Astrocyte of the hippocampus (primary cell): ENCODE results near the gene ME3.
A peak's percentile ranks its signal among the peaks of the same experiment; 100 is the strongest.

ENCODE experiments used
- DNase-seq: peaks from one replicate; pipeline ENCODE4 v3.0.0; 2011; ENCODE audit warnings: low read depth, low spot score

ME3 gene

GRCh38 chr11:86515297-86516094, 156.9 kb downstream of the ME3 start:
- DNase-seq = peak; percentile 87

GRCh38 chr11:86514453-86514852, 158.0 kb downstream of the ME3 start:
- DNase-seq = no peak

- DNase-seq = no peak
Measured at GRCh38 chr11:86513746-86514373, 158.6 kb downstream of the ME3 start.

DNA sequence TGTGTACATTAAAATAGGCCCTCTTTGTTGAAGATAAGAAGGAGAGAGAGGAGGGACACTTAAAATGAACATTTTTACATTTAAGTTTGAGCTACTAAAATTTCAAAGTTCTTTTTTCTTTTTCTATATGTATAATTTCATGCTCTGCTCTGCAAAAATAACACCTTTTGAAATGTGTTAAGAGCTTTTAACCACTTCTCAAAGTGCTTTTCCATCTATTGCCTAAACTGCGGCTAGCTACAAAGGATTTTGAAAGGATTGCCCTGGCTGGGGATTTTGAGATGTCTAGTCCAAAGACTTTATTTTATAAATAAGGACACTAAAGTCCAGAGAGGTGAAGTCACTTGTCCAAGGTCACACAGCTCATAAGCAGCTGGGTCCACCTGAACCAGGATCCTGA, 159.3 kb downstream of the ME3 start:
- DNase-seq = no peak

GRCh38 chr11:86511086-86511551, 161.3 kb downstream of the ME3 start:
- DNase-seq = peak; percentile 20

GRCh38 chr11:86510674-86511073, 161.7 kb downstream of the ME3 start:
- no peak for DNase-seq

GRCh38 chr11:86510097-86510496, 162.3 kb downstream of the ME3 start:
- DNase-seq = no peak

DNA sequence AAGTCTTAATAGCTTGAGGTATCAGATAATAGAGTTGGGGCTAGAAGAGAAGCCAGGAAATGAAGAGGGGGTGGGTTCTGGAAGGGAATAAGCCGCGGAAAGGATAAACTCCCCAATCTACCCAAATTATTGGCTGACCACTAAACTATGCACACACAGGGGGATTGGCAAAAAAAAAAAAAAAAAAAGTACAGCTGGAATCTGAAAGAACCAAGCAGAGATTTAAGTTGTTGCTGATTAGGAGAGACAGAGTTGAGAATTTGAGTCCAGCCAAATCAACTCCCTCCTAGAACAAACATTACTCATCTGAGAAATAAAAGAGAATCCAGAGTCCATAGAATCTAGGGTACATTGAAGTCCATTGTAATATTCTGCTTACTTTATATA, 162.8 kb downstream of the ME3 start:
- DNase-seq = no peak

GRCh38 chr11:86508604-86509587, 163.5 kb downstream of the ME3 start:
- no peak for DNase-seq

DNA sequence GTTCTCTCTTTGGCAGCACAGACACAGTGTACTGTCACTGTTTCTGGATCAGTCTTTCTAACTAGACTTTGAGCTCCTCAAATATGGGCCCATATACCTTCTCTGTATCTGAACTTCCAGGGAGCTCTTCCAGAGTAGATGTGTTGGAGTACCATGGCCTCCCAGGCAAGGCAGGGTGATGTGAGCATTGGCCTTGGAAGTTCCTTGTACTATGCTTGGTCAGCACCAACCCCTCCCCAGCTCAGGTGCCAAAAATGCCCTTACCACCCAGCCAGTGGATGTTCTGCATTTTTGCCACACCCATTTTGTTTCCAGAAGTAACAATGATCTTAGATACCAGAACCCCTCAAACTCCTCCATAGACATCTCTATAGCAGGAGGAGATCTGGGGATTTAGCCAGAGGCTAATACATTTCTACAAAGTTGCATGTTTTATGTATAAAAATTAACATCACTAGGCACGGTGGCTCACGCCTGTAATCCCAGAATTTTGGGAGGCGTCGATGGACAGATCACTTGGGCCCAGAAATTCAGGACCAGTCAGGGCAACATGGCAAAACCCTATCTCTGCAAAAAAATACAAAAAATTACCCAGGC, 165.1 kb downstream of the ME3 start:
- no peak for DNase-seq

DNA sequence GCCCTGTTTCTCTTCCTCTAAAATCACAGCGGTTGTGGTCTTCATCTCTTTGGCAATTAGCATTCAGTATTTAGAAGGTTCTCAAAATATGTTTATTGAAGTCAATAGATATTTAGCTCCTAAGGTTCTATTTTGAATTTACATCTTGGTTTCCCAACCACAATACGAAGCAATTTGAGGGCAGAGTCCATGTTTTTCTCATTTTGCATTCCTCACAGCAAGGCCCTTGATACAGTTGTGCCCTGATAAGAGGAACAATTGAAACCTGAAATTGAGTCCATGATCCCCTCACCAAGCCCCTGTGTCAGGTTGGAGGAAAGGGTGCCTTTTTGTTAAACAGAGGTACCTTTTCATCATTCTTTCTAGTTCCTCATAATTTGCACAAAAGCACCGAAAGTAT, 166.2 kb downstream of the ME3 start:
- DNase-seq = no peak

- no peak for DNase-seq
Measured at GRCh38 chr11:86503131-86503530, 169.3 kb downstream of the ME3 start.

DNA sequence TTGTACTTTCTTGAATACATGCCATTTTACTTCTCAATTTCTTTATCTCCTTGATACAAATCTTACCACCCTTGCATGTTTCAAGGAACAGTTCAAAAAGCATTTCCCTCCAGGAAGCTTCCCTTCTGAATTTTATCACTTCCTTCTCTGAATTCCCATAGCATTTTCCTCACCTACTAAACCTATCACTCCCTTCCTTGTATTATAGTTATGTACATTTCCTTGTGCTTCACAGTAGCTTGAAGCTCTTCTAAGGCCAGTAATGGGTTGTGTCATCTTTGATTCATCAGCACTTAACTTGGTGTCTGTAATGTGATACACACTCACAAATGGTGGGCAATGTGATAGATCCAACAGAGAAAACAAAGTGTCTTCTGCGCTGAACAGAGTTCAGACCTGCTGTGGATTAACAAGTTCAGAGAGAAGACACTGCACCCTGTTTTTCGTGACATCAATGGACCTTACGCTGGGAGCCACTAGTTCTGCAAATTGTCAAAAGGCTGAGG, 170.2 kb downstream of the ME3 start:
- DNase-seq = no peak

- DNase-seq = no peak
Measured at GRCh38 chr11:86500500-86501140, 171.8 kb downstream of the ME3 start.

- DNase-seq = no peak
Measured at GRCh38 chr11:86499723-86500129, 172.7 kb downstream of the ME3 start.

GRCh38 chr11:86497836-86498235, 174.6 kb downstream of the ME3 start:
- no peak for DNase-seq

DNA sequence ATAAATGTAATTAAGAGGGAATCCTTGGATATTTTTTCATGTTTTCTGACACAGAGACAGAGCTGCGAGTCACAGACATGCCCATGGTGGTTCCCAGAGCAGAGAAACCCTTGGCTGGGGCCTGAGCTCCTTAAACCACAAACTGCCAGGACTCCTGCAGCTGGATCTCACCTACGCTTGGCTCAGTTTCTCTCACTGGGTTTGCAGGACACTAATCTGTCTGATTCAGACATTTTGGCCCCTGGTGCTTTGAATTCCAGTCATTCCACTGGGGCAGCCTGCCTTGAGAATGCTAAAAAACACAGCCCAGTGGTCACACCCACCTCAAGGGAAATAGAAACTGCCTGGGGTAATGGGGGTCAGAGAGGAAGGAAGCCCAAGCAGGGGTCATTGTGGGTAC, 175.1 kb downstream of the ME3 start:
- DNase-seq = peak; percentile 81

GRCh38 chr11:86495351-86495750, 177.1 kb downstream of the ME3 start:
- DNase-seq = no peak

GRCh38 chr11:86492370-86493010, 179.9 kb downstream of the ME3 start:
- peak; percentile 54 for DNase-seq

- DNase-seq = no peak
Measured at GRCh38 chr11:86491027-86491426, 181.4 kb downstream of the ME3 start.
